Gastroesophageal sphincter (tissue), 4 donors: ENCODE measurements around the gene TBCD. TPM values are rescaled to one million over a fixed set of nuclear protein-coding genes. Genes with fewer than 3 reads are reported as not detected.

Experiments used
- ATAC-seq: fragments of 150-250 bp; one replicate; pipeline ENCODE4 v1.9.1; 2016; ENCODE audit warnings: mild to moderate bottlenecking, moderate library complexity
- H3K27ac ChIP-seq, 4 donors: fragments of 200-600 bp; sonication (generic) in 3 of 4; 1 replicate in 3 of 4; 2 replicates in 1 of 4; pipeline ENCODE4 v1.5.1; 2016 to 2019
- H3K27me3 ChIP-seq: fragments of 200-600 bp; sonication (generic); one replicate; pipeline ENCODE4 v1.5.1; 2019
- H3K36me3 ChIP-seq, 2 donors: fragments of 200-600 bp; sonication (generic); one replicate each; pipeline ENCODE4 v1.5.1; 2019; ENCODE audit warnings: control low read depth in 1 of 2
- H3K4me1 ChIP-seq, 3 donors: fragments of 200-600 bp; sonication (generic); 1 replicate in 2 of 3; 2 replicates in 1 of 3; pipeline ENCODE4 v1.5.1; 2016 to 2019; ENCODE audit warnings: control low read depth in 2 of 3
- H3K4me3 ChIP-seq, 2 donors: fragments of 200-600 bp; sonication (generic); one replicate each; pipeline ENCODE4 v1.5.1; 2019; ENCODE audit warnings: mild to moderate bottlenecking in 1 of 2, moderate library complexity in 1 of 2
- H3K9me3 ChIP-seq, 3 donors: fragments of 200-600 bp; sonication (generic); one replicate each; pipeline ENCODE4 v1.5.1; 2017 to 2019; ENCODE audit warnings: control low read depth in 2 of 3
- EP300 ChIP-seq: sonication (generic); formaldehyde crosslinking; IDR thresholded peaks from one replicate; pipeline ENCODE4 v1.6.1; 2017; ENCODE audit warnings: antibody characterized with exemption, mild to moderate bottlenecking
- POLR2A ChIP-seq, 2 donors: fragments of 450-650 bp; IDR thresholded peaks; one replicate each; pipeline ENCODE4 v1.6.1; 2017; ENCODE audit warnings: antibody characterized with exemption in 2 of 2, mild to moderate bottlenecking in 2 of 2, moderate library complexity in 1 of 2
- POLR2AphosphoS5 ChIP-seq: sonication (generic); formaldehyde crosslinking; IDR thresholded peaks from one replicate; pipeline ENCODE4 v1.6.1; 2017; ENCODE audit warnings: antibody characterized with exemption
- WGBS, 2 donors: methylation state at CpG; one replicate each; pipeline ENCODE4 v1.1.5; 2018; ENCODE audit warnings: low coverage in 1 of 2; 5-methylcytosine and 5-hydroxymethylcytosine counted together
- total RNA-seq, 4 donors: library from RNA; depleted of rRNA; stranded (reverse); fragments of >200 nt; gene quantifications; one replicate each; pipeline ENCODE4 v1.1.0, GENCODE V29; 2016
- TF ChIP-seq, protein P1 (sequence below), 4 experiments: fragments of 200-600 bp in 2 of 4; fragments of 450-650 bp in 2 of 4; sonication (generic) in 1 of 4; IDR thresholded peaks; one replicate each; pipeline ENCODE4 v1.5.1; 2017 to 2019; ENCODE audit warnings: antibody characterized with exemption in 4 of 4, mild to moderate bottlenecking in 2 of 4, moderate library complexity in 2 of 4

TBCD gene
- total RNA-seq, 4 donors from 2014 or later: 32.0 to 57.8 (median 47.0) TPM

DNA sequence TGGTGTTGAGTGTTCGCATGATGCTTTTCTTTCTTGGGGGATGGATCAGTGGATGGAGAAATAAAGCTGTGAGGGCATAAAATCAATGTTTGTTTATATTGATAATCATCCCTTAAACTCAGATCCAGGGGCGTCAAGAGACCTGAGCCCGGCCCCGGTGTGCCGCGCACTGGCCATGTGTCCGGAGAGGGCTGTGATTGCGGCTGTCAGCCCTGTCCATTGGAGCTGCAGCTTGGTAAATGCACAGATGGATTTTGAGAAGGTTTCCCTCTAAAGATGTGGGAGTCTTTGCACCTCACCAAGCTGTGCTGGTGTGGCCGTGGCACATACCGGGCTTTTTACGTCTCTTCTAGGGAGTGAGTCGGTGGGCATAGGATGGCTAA, 109.5 kb downstream of the TBCD start:
- 94% methylated on average over 3 to 4 of the region's 12 CpGs for WGBS, 2 donors
- no peaks in the 10 kb centered on the region for H3K9me3 ChIP-seq
- no peak for ATAC-seq
- no peak for TF ChIP-seq POLR2A (IDR thresholded peaks at IDR 0.05)
- TF ChIP-seq POLR2AphosphoS5: no peak
- TF ChIP-seq, protein P1, sequence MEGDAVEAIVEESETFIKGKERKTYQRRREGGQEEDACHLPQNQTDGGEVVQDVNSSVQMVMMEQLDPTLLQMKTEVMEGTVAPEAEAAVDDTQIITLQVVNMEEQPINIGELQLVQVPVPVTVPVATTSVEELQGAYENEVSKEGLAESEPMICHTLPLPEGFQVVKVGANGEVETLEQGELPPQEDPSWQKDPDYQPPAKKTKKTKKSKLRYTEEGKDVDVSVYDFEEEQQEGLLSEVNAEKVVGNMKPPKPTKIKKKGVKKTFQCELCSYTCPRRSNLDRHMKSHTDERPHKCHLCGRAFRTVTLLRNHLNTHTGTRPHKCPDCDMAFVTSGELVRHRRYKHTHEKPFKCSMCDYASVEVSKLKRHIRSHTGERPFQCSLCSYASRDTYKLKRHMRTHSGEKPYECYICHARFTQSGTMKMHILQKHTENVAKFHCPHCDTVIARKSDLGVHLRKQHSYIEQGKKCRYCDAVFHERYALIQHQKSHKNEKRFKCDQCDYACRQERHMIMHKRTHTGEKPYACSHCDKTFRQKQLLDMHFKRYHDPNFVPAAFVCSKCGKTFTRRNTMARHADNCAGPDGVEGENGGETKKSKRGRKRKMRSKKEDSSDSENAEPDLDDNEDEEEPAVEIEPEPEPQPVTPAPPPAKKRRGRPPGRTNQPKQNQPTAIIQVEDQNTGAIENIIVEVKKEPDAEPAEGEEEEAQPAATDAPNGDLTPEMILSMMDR (IDR thresholded peaks at IDR 0.05): no peak
- TF ChIP-seq EP300: no peak
- H3K27ac ChIP-seq: no peak overlapping the region
- H3K4me1 ChIP-seq: peaks cover 0 to 40% (median 2%) of the 10 kb centered on the region in 3 donors
- H3K4me3 ChIP-seq: no peak overlapping the region
- no peaks in the 10 kb centered on the region for H3K27me3 ChIP-seq
- H3K36me3 ChIP-seq: no peaks in the 10 kb centered on the region

DNA sequence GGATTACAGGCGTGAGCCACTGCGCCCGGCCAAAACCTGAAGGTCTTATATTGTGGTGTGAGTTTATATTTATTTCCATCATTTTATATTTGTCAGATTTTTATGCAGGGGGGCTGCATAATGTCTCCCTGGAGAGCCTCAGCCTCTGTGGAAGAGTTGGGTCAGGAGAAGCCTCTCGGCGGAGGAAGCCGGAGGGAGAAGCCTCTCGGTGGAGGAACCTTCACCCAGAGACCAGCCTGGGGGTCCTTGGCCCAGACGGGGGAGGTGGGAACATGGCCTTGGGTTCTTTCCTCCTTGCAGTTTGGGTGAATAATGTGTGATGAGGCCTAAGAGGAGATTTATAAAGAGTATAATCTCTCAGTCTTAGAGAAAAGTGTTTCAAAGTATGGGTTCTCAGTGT, 110.3 kb downstream of the TBCD start:
- H3K9me3 ChIP-seq: no peaks in the 10 kb centered on the region
- peaks cover 0 to 48% (median 4%) of the 10 kb centered on the region in 3 donors for H3K4me1 ChIP-seq
- no peak for ATAC-seq
- H3K36me3 ChIP-seq: peaks cover 0 to 5% of the 10 kb centered on the region in 2 donors
- 95 to 100% methylated on average over 3 to 4 of the region's 8 CpGs for WGBS, 2 donors
- no peak overlapping the region for H3K27ac ChIP-seq
- no peak overlapping the region for H3K4me3 ChIP-seq
- TF ChIP-seq, protein P1 (IDR thresholded peaks at IDR 0.05): no peak
- TF ChIP-seq EP300 (no peak), POLR2AphosphoS5 (no peak), POLR2A (IDR thresholded peaks at IDR 0.05) (no peak)
- no peaks in the 10 kb centered on the region for H3K27me3 ChIP-seq

DNA sequence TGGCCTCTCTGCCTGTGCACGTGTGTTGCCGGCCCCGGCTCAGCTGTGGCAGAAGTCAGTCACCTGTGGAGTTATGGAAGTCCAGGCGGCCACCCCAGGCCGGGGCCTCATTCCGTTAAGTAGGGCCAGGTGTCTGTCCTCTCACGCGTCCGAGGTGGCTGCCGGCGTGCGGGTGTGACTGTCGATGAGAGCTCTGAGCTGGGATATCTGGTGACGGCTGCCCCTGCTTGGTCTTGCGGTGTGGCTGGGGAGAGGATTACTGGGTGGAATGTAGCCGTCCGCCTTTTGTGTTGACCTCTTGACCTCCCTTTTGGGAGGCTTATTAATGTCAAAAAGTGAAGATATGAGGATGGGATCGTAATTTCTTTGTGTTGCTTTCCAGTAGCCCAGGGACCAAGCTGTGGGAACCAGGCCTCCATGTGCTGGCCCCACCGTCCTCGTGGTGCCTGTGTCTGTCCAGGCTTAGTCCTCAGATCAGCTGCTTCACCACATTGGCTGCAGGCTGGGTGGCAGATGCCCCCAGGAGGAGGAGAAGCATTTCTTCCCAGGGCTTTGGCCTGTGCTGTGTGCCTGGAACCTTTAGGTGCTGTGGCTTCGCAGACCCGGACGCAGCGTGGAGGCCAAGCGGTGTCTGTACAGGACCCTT, 111.0 kb downstream of the TBCD start:
- peaks cover 0 to 55% (median 4%) of the 10 kb centered on the region in 3 donors for H3K4me1 ChIP-seq
- H3K27me3 ChIP-seq: no peaks in the 10 kb centered on the region
- H3K9me3 ChIP-seq: no peaks in the 10 kb centered on the region
- no peak overlapping the region for H3K27ac ChIP-seq
- H3K4me3 ChIP-seq: no peak overlapping the region
- WGBS, 2 donors: 92 to 95% methylated on average over 3 to 8 of the region's 25 CpGs
- no peak for ATAC-seq
- H3K36me3 ChIP-seq: peaks cover 0 to 5% of the 10 kb centered on the region in 2 donors
- TF ChIP-seq POLR2AphosphoS5 (no peak), EP300 (no peak), POLR2A (IDR thresholded peaks at IDR 0.05) (no peak)
- TF ChIP-seq, protein P1 (IDR thresholded peaks at IDR 0.05): no peak

DNA sequence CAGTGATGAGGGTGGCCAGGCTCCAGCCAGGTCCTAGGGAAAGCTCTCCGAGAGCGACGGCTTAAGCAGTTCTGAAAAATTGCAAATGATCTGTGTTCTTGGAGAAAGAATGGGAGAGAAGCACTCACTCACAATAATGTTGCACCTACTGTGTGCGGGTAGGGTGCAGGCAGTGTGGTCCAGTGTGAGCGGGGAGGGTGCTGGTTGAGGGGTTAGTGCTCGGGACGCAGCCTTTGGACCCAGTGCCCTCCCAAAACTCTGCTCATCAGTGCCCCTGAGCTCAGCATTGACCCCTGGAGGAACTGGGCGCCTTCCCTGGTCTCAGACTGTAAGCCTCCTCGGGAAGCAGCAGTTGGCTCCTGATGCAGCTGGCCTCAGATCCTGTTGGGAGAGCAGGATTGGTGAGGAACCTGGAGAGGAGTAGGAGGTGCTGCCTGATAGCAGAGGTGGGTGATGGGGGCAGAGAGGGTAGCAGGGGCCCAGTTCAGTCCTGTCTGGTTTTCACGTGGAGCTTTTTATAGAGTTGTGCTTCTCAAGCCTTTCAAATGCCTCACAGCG, 111.6 kb downstream of the TBCD start:
- ATAC-seq: no peak
- no peaks in the 10 kb centered on the region for H3K27me3 ChIP-seq
- TF ChIP-seq EP300: no peak
- TF ChIP-seq, protein P1 (IDR thresholded peaks at IDR 0.05): no peak
- no peak for TF ChIP-seq POLR2AphosphoS5
- no peak for TF ChIP-seq POLR2A (IDR thresholded peaks at IDR 0.05)
- peaks cover 0 to 5% of the 10 kb centered on the region in 2 donors for H3K36me3 ChIP-seq
- H3K27ac ChIP-seq: no peak overlapping the region
- H3K9me3 ChIP-seq: no peaks in the 10 kb centered on the region
- H3K4me3 ChIP-seq: no peak overlapping the region
- peaks cover 0 to 55% (median 4%) of the 10 kb centered on the region in 3 donors for H3K4me1 ChIP-seq
- 70% methylated on average over 5 of the region's 11 CpGs; no CpG with 5 or more reads in 1 of the 2 donors for WGBS, 2 donors
